A673 (cell line): ENCODE results near the gene RIT2. TPM values are rescaled to one million over a fixed set of nuclear protein-coding genes. Genes with fewer than 3 reads are reported as not detected.

Experiments
- BruUV-seq: library from RNA; stranded (reverse); fragments of 400-500 nt; replicated peaks from 2 replicates; lab custom pipeline; 2021; lab: Mats Ljungman, UMichigan
- CTCF ChIA-PET: fragments of 300-600 bp; sonication (Branson Sonifier 250); formaldehyde crosslinking; loops from one replicate; lab custom pipeline; 2022; ENCODE audit warnings: antibody characterized with exemption; lab: Charles Lee
- POLR2A ChIA-PET: fragments of 300-600 bp; sonication (Branson Sonifier 250); formaldehyde crosslinking; loops from one replicate; lab custom pipeline; 2022; ENCODE audit warnings: antibody characterized with exemption; ENCODE audit not compliant: low non-redundant PET; lab: Charles Lee
- DNase-seq: peaks from one replicate; pipeline ENCODE4 v3.0.0-alpha.2; 2015; ENCODE audit warnings: low spot score
- H3K27ac ChIP-seq: fragments of 200-600 bp; sonication (generic); 2 replicates; pipeline ENCODE4 v1.5.1; 2016; ENCODE audit warnings: mixed run types, low read depth, mild to moderate bottlenecking, mixed read lengths, antibody characterized with exemption, low read length; ENCODE audit not compliant: poor library complexity, severe bottlenecking
- H3K27me3 ChIP-seq: fragments of 200-600 bp; sonication (generic); replicated peaks from 2 replicates; pipeline ENCODE4 v1.6.1; 2017; ENCODE audit warnings: mixed run types, low read depth, mild to moderate bottlenecking, mixed read lengths, antibody characterized with exemption, low read length; ENCODE audit not compliant: insufficient read depth, poor library complexity
- H3K36me3 ChIP-seq: fragments of 200-600 bp; sonication (generic); 2 replicates; pipeline ENCODE4 v1.6.1; 2016; ENCODE audit warnings: mixed run types, mild to moderate bottlenecking, mixed read lengths, antibody characterized with exemption, low read length; ENCODE audit not compliant: insufficient read depth, poor library complexity, severe bottlenecking
- H3K4me1 ChIP-seq: fragments of 200-600 bp; sonication (generic); 2 replicates; pipeline ENCODE4 v1.6.1; 2017; ENCODE audit warnings: mixed run types, mild to moderate bottlenecking, mixed read lengths, antibody characterized with exemption, low read length; ENCODE audit not compliant: insufficient read depth, poor library complexity, severe bottlenecking
- H3K4me3 ChIP-seq: fragments of 200-600 bp; sonication (generic); 2 replicates; pipeline ENCODE4 v1.5.1; 2016; ENCODE audit warnings: low read depth, mixed run types, mild to moderate bottlenecking, mixed read lengths, low read length; ENCODE audit not compliant: poor library complexity, severe bottlenecking
- H3K9me3 ChIP-seq: fragments of 200-600 bp; sonication (generic); 2 replicates; pipeline ENCODE4 v1.6.1; 2016; ENCODE audit warnings: mixed run types, low read depth, mild to moderate bottlenecking, mixed read lengths, antibody characterized with exemption, low read length; ENCODE audit not compliant: poor library complexity, severe bottlenecking
- CTCF ChIP-seq: fragments of 300-800, 200-600 bp; sonication (generic); conservative IDR thresholded peaks from 2 replicates; pipeline ENCODE4 v1.5.1; 2017; ENCODE audit warnings: low read depth, mild to moderate bottlenecking, antibody characterized with exemption, low read length, moderate library complexity, mixed read lengths
- EZH2 ChIP-seq: fragments of 200-600 bp; sonication (generic); IDR thresholded peaks from 2 replicates; pipeline ENCODE4 v1.6.1; 2017; ENCODE audit warnings: borderline replicate concordance, low read depth, mild to moderate bottlenecking, mixed read lengths, antibody characterized with exemption, low read length; ENCODE audit not compliant: poor library complexity, severe bottlenecking
- intact Hi-C: fragments of 100-400 bp; cut with micrococcal nuclease; formaldehyde crosslinking; loops from one replicate; pipeline ENCODE4 v1.10.0; 2022; ENCODE audit not compliant: unreplicated experiment
- total RNA-seq: library from RNA; stranded (reverse); gene quantifications from 2 replicates; pipeline ENCODE4 v1.2.3, GENCODE V29; 2021

RIT2 gene
- total RNA-seq, 1 experiment from 2014 or later, result not detected

- H3K4me1 ChIP-seq, result no peaks in the 10 kb centered on the region
- no peak for DNase-seq
- no peaks in the 10 kb centered on the region for H3K36me3 ChIP-seq
- no peaks in the 10 kb centered on the region for H3K9me3 ChIP-seq
- ChIA-PET POLR2A (no interaction called here), CTCF (no interaction called here)
- intact Hi-C loops, result no loop called here
- no TSS peak for BruUV-seq
- no peak for TF ChIP-seq CTCF
- TF ChIP-seq EZH2, result no peak
- no peaks in the 10 kb centered on the region for H3K27me3 ChIP-seq
- H3K4me3 ChIP-seq, result no peak overlapping the region
- no peak overlapping the region for H3K27ac ChIP-seq
Measured at GRCh38 chr18:42814184-42814583, 301.3 kb downstream of the RIT2 start.

DNA sequence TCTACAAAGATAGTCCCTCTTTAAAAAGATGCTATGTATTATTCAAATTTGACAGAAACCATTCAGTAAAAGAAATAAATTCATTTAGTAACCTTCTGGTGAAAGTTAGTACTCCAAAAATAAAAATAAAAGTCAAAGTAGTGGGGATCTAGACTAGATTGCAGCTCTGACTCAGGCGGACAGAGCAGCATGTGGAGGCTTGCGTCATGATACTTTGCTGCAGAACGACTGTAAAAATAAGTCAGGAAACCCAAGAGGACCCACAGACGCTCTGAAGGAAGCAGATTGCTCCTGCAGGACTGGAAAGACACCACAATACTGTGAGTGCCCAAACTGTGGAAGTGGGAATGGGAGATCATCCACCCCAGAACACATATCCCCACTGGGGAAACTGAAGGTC lies 301.9 kb downstream of the RIT2 start:
- no peaks in the 10 kb centered on the region for H3K27me3 ChIP-seq
- H3K36me3 ChIP-seq, result no peaks in the 10 kb centered on the region
- no peak overlapping the region for H3K27ac ChIP-seq
- DNase-seq, result no peak
- POLR2A ChIA-PET, result no interaction called here
- TF ChIP-seq CTCF (no peak), EZH2 (no peak)
- CTCF ChIA-PET, result no interaction called here
- H3K9me3 ChIP-seq, result no peaks in the 10 kb centered on the region
- BruUV-seq, result no TSS peak
- no peaks in the 10 kb centered on the region for H3K4me1 ChIP-seq
- intact Hi-C loops, result no loop called here
- no peak overlapping the region for H3K4me3 ChIP-seq

- no peak for DNase-seq
- H3K4me3 ChIP-seq, result no peak overlapping the region
- no TSS peak for BruUV-seq
- ChIA-PET CTCF (no interaction called here), POLR2A (no interaction called here)
- no peaks in the 10 kb centered on the region for H3K27me3 ChIP-seq
- intact Hi-C loops, result no loop called here
- H3K27ac ChIP-seq, result no peak overlapping the region
- no peaks in the 10 kb centered on the region for H3K4me1 ChIP-seq
- H3K9me3 ChIP-seq, result no peaks in the 10 kb centered on the region
- H3K36me3 ChIP-seq, result no peaks in the 10 kb centered on the region
- TF ChIP-seq CTCF, result no peak
Measured at GRCh38 chr18:42807887-42808286, 307.6 kb downstream of the RIT2 start.
